ENCODE results near the gene POGLUT2. TPM values are rescaled to one million over a fixed set of nuclear protein-coding genes. Genes with fewer than 3 reads are reported as not detected.
A peak's percentile ranks its signal among the peaks of the same experiment; 100 is the strongest.

POGLUT2 gene
- total RNA-seq, 1 donor from 2014 or later = 5.1 TPM

DNA sequence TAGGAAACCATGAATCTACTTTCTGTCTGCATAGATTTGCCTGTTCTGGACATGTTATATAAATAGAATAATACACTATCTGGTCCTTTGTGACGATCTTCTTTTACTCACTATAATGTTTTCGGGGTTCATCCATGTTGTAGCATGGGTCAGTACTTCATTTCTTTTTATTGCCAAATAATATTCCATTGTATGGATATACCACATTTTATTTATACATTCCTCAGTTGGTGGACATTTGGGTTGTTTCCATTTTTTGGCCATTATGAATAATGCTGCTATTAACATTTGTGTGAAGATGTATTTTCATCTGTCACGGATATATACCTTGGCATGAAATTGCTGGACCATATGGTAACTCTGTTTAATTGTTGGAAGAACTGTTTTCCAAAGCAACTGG, 6.9 kb upstream of the POGLUT2 start:
- Histone ChIP-seq H3K4me1 (peaks cover 22% of the 10 kb centered on the region), H3K4me3 (no peak overlapping the region), H3K27ac (no peak overlapping the region), H3K9me3 (no peaks in the 10 kb centered on the region), H3K27me3 (no peaks in the 10 kb centered on the region), H3K36me3 (no peaks in the 10 kb centered on the region)
- DNase-seq = no peak
- intact Hi-C loops (cut with DNase I) = no loop called here
- TF ChIP-seq CTCF (IDR thresholded peaks at IDR 0.05) = no peak
- no peak for ATAC-seq

DNA sequence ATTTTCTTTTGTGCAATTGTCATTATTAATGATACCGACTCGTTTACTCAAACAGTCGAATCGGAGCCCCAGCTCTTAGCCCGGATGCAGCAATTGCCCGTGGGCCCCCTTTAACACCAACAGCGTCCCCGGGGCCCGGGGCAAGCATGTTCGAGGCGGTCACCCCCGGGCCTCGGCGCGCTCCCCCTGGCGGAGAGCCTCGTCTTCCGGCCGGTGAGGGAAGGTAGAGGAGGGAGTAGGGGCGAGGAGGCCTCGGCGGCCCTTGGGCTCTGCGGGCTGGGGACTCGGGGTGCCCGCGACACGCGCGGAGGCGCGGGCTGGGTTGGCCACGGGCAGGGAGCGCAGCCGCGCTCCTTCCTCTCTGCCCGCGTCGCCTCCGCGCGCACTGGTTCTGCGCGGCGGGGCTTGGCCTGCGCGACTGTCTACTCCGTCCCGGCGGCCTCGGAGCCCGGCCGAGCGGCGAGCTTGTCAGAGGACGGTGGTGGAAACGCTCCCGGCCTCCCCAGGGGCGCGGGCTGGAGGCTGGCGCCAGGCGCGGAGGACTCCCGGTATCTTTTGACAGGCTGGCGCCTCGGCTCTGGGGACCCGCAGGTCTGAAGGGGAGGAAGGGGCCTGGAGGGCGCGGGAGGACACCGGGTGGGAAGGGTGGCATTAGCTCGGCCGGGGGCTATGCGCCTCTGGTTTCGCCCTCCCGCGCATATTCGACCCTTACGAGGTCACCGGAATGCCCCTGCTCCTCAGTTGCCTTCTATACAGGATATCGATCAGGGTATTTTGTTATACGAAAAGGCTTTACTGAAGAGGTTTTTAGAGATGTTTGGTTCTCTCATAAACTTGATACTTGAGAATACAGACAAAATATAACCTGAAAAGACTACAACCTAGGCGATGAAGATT, 1.6 kb upstream of the POGLUT2 start:
- ATAC-seq (peak; percentile 93), DNase-seq (peak; percentile 93)
- Histone ChIP-seq H3K27ac (peak overlapping the region; percentile 89), H3K36me3 (no peaks in the 10 kb centered on the region), H3K9me3 (no peaks in the 10 kb centered on the region), H3K4me1 (peaks cover 28% of the 10 kb centered on the region), H3K4me3 (peak overlapping the region; percentile 97), H3K27me3 (no peaks in the 10 kb centered on the region)
- intact Hi-C loops (cut with DNase I) = no loop called here
- peak; percentile 84 for TF ChIP-seq CTCF (IDR thresholded peaks at IDR 0.05)

GRCh38 chr13:102799426-102800144, 809 bp upstream of the POGLUT2 start:
- intact Hi-C loops (cut with DNase I) = no loop called here
- Histone ChIP-seq H3K27me3 (no peaks in the 10 kb centered on the region), H3K4me3 (peak overlapping the region; percentile 97), H3K27ac (peak overlapping the region; percentile 89), H3K36me3 (no peaks in the 10 kb centered on the region), H3K4me1 (peaks cover 28% of the 10 kb centered on the region), H3K9me3 (no peaks in the 10 kb centered on the region)
- ATAC-seq (peak; percentile 21), DNase-seq (peak; percentile 75)
- no peak for TF ChIP-seq CTCF (IDR thresholded peaks at IDR 0.05)

- intact Hi-C loops (cut with DNase I) = no loop called here
- Histone ChIP-seq H3K4me3 (no peak overlapping the region), H3K27ac (no peak overlapping the region), H3K27me3 (no peaks in the 10 kb centered on the region), H3K4me1 (peaks cover 5% of the 10 kb centered on the region), H3K36me3 (peaks cover 18% of the 10 kb centered on the region), H3K9me3 (no peaks in the 10 kb centered on the region)
- ATAC-seq = no peak
- TF ChIP-seq CTCF (IDR thresholded peaks at IDR 0.05) = no peak
- no peak for DNase-seq
Measured at GRCh38 chr13:102793611-102794355, 5.0 kb downstream of the POGLUT2 start.

- no peak for TF ChIP-seq CTCF (IDR thresholded peaks at IDR 0.05)
- no peaks in the 10 kb centered on the region for H3K4me1 ChIP-seq
Measured at GRCh38 chr13:102792396-102792795, 6.4 kb downstream of the POGLUT2 start.

More at GRCh38 chr13:102792396-102792795, 6.4 kb downstream of the POGLUT2 start:
- no peaks in the 10 kb centered on the region for H3K9me3 ChIP-seq
- no peak overlapping the region for H3K27ac ChIP-seq
- H3K36me3 ChIP-seq = peaks cover 18% of the 10 kb centered on the region
- ATAC-seq (no peak), DNase-seq (no peak)
- intact Hi-C loops (cut with DNase I) = no loop called here
- H3K27me3 ChIP-seq = no peaks in the 10 kb centered on the region
- no peak overlapping the region for H3K4me3 ChIP-seq
